Measurements from ENCODE around the gene RTN1.

GRCh38 chr14:59895721-59896120 is 25.1 kb upstream of the RTN1 start:
- TF ChIP-seq, protein P1, sequence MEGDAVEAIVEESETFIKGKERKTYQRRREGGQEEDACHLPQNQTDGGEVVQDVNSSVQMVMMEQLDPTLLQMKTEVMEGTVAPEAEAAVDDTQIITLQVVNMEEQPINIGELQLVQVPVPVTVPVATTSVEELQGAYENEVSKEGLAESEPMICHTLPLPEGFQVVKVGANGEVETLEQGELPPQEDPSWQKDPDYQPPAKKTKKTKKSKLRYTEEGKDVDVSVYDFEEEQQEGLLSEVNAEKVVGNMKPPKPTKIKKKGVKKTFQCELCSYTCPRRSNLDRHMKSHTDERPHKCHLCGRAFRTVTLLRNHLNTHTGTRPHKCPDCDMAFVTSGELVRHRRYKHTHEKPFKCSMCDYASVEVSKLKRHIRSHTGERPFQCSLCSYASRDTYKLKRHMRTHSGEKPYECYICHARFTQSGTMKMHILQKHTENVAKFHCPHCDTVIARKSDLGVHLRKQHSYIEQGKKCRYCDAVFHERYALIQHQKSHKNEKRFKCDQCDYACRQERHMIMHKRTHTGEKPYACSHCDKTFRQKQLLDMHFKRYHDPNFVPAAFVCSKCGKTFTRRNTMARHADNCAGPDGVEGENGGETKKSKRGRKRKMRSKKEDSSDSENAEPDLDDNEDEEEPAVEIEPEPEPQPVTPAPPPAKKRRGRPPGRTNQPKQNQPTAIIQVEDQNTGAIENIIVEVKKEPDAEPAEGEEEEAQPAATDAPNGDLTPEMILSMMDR (IDR thresholded peaks at IDR 0.05; ENCODE audit: low read depth, low read length) = no peak
- no peak for TF ChIP-seq MYC (IDR thresholded peaks at IDR 0.05; ENCODE audit: low read depth, low read length)
- no peak for TF ChIP-seq POLR2A (IDR thresholded peaks at IDR 0.05; ENCODE audit: extremely low read depth, insufficient read length)

All from NB4 (cell line).